Measurements from ENCODE around the gene ZMYM4. TPM values are rescaled to one million over a fixed set of nuclear protein-coding genes. Genes with fewer than 3 reads are reported as not detected.

ZMYM4 gene
- polyA plus RNA-seq, 1 donor from 2014 or later: 36.1 TPM

DNA sequence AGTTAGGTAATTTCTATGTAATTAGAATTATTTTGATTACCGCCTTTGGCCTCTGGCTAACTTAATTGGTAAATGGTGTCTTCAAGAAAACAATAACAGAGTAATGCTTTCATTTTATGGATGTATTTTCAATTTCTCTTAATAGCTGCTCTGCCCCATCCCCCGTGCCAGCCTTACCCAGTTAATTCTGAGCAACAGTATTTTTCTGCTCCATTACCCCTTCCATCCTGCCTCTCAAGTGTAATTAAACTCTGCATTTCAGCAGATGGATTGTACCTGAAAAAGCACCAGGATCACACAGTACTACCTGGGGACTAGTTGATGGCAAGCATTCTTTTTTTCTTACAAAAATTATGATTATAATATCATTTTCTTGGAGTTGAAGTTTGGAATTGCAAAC lies 184.5 kb downstream of the ZMYM4 start:
- H3K79me2 ChIP-seq (replicated peaks; ENCODE audit: insufficient read depth, low read length): no peaks in the 10 kb centered on the region
- H3K9me3 ChIP-seq (ENCODE audit: low read length): no peaks in the 10 kb centered on the region
- no peak overlapping the region for H2AFZ ChIP-seq (ENCODE audit: low read depth, low read length)
- H3F3A ChIP-seq (ENCODE audit: insufficient read depth, low read length, poor library complexity, severe bottlenecking): no peaks in the 10 kb centered on the region
- TF ChIP-seq MXI1 (conservative IDR thresholded peaks at IDR 0.05; ENCODE audit: poor library complexity, severe bottlenecking) (no peak), EZH2 (IDR thresholded peaks at IDR 0.05; ENCODE audit: borderline replicate concordance, insufficient read depth, low read length, poor library complexity, severe bottlenecking) (no peak), TAF1 (IDR thresholded peaks at IDR 0.05; ENCODE audit: low read depth) (no peak), EP300 (conservative IDR thresholded peaks at IDR 0.05; ENCODE audit: poor library complexity, severe bottlenecking) (no peak), SMC3 (conservative IDR thresholded peaks at IDR 0.05; ENCODE audit: poor library complexity) (no peak), POLR2AphosphoS5 (IDR thresholded peaks at IDR 0.05) (no peak), RAD21 (conservative IDR thresholded peaks at IDR 0.05) (no peak)
- TF ChIP-seq, protein P1, sequence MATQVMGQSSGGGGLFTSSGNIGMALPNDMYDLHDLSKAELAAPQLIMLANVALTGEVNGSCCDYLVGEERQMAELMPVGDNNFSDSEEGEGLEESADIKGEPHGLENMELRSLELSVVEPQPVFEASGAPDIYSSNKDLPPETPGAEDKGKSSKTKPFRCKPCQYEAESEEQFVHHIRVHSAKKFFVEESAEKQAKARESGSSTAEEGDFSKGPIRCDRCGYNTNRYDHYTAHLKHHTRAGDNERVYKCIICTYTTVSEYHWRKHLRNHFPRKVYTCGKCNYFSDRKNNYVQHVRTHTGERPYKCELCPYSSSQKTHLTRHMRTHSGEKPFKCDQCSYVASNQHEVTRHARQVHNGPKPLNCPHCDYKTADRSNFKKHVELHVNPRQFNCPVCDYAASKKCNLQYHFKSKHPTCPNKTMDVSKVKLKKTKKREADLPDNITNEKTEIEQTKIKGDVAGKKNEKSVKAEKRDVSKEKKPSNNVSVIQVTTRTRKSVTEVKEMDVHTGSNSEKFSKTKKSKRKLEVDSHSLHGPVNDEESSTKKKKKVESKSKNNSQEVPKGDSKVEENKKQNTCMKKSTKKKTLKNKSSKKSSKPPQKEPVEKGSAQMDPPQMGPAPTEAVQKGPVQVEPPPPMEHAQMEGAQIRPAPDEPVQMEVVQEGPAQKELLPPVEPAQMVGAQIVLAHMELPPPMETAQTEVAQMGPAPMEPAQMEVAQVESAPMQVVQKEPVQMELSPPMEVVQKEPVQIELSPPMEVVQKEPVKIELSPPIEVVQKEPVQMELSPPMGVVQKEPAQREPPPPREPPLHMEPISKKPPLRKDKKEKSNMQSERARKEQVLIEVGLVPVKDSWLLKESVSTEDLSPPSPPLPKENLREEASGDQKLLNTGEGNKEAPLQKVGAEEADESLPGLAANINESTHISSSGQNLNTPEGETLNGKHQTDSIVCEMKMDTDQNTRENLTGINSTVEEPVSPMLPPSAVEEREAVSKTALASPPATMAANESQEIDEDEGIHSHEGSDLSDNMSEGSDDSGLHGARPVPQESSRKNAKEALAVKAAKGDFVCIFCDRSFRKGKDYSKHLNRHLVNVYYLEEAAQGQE (IDR thresholded peaks at IDR 0.05; ENCODE audit: borderline replicate concordance): no peak
- no peaks in the 10 kb centered on the region for H3K9me2 ChIP-seq (ENCODE audit: insufficient read depth, low read length)
- H3K36me3 ChIP-seq (ENCODE audit: insufficient read depth, low read length): no peaks in the 10 kb centered on the region
- H3K4me2 ChIP-seq (ENCODE audit: low read length): no peak overlapping the region
- no peaks in the 10 kb centered on the region for H4K20me1 ChIP-seq (ENCODE audit: insufficient read depth)
- no peaks in the 10 kb centered on the region for H3K27me3 ChIP-seq (ENCODE audit: insufficient read depth, low read depth, low read length)
- peak overlapping the region; percentile 19 for H3K4me3 ChIP-seq (ENCODE audit: low read length)
- H3K27ac ChIP-seq (ENCODE audit: low read length): peak overlapping the region; percentile 69
- no peak overlapping the region for H3K9ac ChIP-seq (ENCODE audit: low read length)

DNA sequence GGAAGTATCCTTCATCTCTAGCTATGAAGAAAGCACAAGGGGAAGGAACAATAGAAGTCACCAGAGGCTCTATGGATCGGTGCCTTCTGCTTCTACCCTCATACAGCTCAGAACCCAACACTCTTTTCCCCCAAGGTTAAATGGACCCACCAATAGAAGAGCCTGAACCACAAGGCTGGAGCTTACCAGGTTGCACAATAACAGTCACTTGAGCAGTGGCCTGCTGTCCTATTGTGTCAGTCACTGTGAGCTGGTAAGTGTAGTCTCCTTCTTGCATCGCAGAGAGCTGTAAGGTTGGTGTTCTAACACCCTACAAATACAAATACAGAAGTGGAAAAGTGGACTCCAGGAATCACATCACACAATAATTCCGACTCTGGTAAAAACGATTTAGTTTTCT lies 185.7 kb downstream of the ZMYM4 start:
- no peak for TF ChIP-seq SMC3 (conservative IDR thresholded peaks at IDR 0.05; ENCODE audit: poor library complexity)
- TF ChIP-seq, protein P1 (IDR thresholded peaks at IDR 0.05; ENCODE audit: borderline replicate concordance): no peak
- no peak for TF ChIP-seq MXI1 (conservative IDR thresholded peaks at IDR 0.05; ENCODE audit: poor library complexity, severe bottlenecking)
- no peak for TF ChIP-seq RAD21 (conservative IDR thresholded peaks at IDR 0.05)
- no peak for TF ChIP-seq EP300 (conservative IDR thresholded peaks at IDR 0.05; ENCODE audit: poor library complexity, severe bottlenecking)
- TF ChIP-seq POLR2AphosphoS5 (IDR thresholded peaks at IDR 0.05): no peak
- Histone ChIP-seq H3K9ac (ENCODE audit: low read length) (no peak overlapping the region), H4K20me1 (ENCODE audit: insufficient read depth) (no peaks in the 10 kb centered on the region), H3K9me2 (ENCODE audit: insufficient read depth, low read length) (no peaks in the 10 kb centered on the region), H3K4me2 (ENCODE audit: low read length) (no peak overlapping the region), H2AFZ (ENCODE audit: low read depth, low read length) (no peak overlapping the region), H3K27ac (ENCODE audit: low read length) (peak overlapping the region; percentile 69), H3K27me3 (ENCODE audit: insufficient read depth, low read depth, low read length) (no peaks in the 10 kb centered on the region), H3K4me3 (ENCODE audit: low read length) (no peak overlapping the region), H3K79me2 (replicated peaks; ENCODE audit: insufficient read depth, low read length) (no peaks in the 10 kb centered on the region), H3F3A (ENCODE audit: insufficient read depth, low read length, poor library complexity, severe bottlenecking) (no peaks in the 10 kb centered on the region), H3K9me3 (ENCODE audit: low read length) (no peaks in the 10 kb centered on the region), H3K36me3 (ENCODE audit: insufficient read depth, low read length) (no peaks in the 10 kb centered on the region)

Measured in neural cell (in vitro differentiated cells).